OCI-LY1 (cell line): ENCODE data around the gene GSTA1.

Source experiments
- EZH2 ChIP-seq: fragments of 200-600 bp; sonication (generic), shearing (Covaris generic); IDR thresholded peaks from 2 replicates; pipeline ENCODE4 v1.8.0; 2017; ENCODE audit warnings: borderline replicate concordance, mixed run types, mild to moderate bottlenecking, antibody characterized with exemption, low read length, moderate library complexity, mixed read lengths
- TF ChIP-seq, protein P1 (sequence below): fragments of 200-600 bp; sonication (generic), shearing (Covaris generic); IDR thresholded peaks from 2 replicates; pipeline ENCODE4 v1.5.1; 2017; ENCODE audit warnings: mild to moderate bottlenecking, antibody characterized with exemption, low read length, moderate library complexity, mixed read lengths

- TF ChIP-seq, protein P1, sequence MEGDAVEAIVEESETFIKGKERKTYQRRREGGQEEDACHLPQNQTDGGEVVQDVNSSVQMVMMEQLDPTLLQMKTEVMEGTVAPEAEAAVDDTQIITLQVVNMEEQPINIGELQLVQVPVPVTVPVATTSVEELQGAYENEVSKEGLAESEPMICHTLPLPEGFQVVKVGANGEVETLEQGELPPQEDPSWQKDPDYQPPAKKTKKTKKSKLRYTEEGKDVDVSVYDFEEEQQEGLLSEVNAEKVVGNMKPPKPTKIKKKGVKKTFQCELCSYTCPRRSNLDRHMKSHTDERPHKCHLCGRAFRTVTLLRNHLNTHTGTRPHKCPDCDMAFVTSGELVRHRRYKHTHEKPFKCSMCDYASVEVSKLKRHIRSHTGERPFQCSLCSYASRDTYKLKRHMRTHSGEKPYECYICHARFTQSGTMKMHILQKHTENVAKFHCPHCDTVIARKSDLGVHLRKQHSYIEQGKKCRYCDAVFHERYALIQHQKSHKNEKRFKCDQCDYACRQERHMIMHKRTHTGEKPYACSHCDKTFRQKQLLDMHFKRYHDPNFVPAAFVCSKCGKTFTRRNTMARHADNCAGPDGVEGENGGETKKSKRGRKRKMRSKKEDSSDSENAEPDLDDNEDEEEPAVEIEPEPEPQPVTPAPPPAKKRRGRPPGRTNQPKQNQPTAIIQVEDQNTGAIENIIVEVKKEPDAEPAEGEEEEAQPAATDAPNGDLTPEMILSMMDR = no peak
- TF ChIP-seq EZH2 = no peak
Observed at GRCh38 chr6:52752310-52752709, 51.3 kb downstream of the GSTA1 start.
